HepG2 (cell line): ENCODE data around the gene TFCP2L1. TPM values are rescaled to one million over a fixed set of nuclear protein-coding genes. Genes with fewer than 3 reads are reported as not detected.

Experiments
- ATAC-seq: fragments of 200-7000 bp; cut with Tn5 transposase; 3 replicates; pipeline ENCODE4 v1.9.1; 2020; ENCODE audit warnings: mild to moderate bottlenecking, moderate library complexity
- BruUV-seq: library from RNA; stranded (reverse); fragments of 400-500 nt; replicated peaks from 2 replicates; lab custom pipeline; 2021; lab: Mats Ljungman, UMichigan
- CTCF ChIA-PET: fragments of 300-600 bp; formaldehyde crosslinking; extraction: SDS; loops from one replicate; lab custom pipeline; 2021; ENCODE audit warnings: low total read pairs, inconsistent platforms, low intra/inter-chr PET ratio; lab: Yijun Ruan, JAX
- POLR2A ChIA-PET: fragments of 350-600 bp; sonication (Branson Sonifier 250); formaldehyde crosslinking; loops from one replicate; lab custom pipeline; 2020; ENCODE audit warnings: antibody characterized with exemption, inconsistent platforms; lab: Yijun Ruan, JAX
- DNase-seq: peaks from one replicate; pipeline ENCODE4 v3.0.0-alpha.2; 2015; ENCODE audit warnings: low spot score
- FAIRE-seq: peaks from 3 replicates; lab custom pipeline; 2011; peaks lifted over from hg19 to GRCh38; lab: Jason Lieb, UNC
- H2AFZ ChIP-seq: one replicate; pipeline ENCODE4 v1.6.1; 2011; ENCODE audit warnings: low read length, inconsistent platforms
- H3K27ac ChIP-seq: fragments of 300-600 bp; 3 replicates; pipeline ENCODE4 v1.8.0; 2011; ENCODE audit warnings: mixed run types, mild to moderate bottlenecking, mixed read lengths, low read length, inconsistent platforms; ENCODE audit not compliant: insufficient read depth; ENCODE audit errors: extremely low read length
- H3K27me3 ChIP-seq, 2 experiments: fragments of 200-600 bp in 1 of 2; 2 replicates in 1 of 2; 3 replicates in 1 of 2; pipeline versions ENCODE4 v1.6.0 to v1.8.0; 2011; ENCODE audit warnings: low read length in 2 of 2, mild to moderate bottlenecking in 2 of 2, moderate library complexity in 2 of 2, inconsistent platforms in 1 of 2; ENCODE audit not compliant: insufficient read depth in 2 of 2, control insufficient read depth in 1 of 2
- H3K36me3 ChIP-seq, 2 experiments: fragments of 200-600 bp in 1 of 2; replicated peaks in 1 of 2; 2 replicates in 1 of 2; 3 replicates in 1 of 2; pipeline versions ENCODE4 v1.5.1 to v1.8.0; 2011; ENCODE audit warnings: low read length in 2 of 2, inconsistent platforms in 1 of 2; ENCODE audit not compliant: insufficient read depth in 2 of 2, control insufficient read depth in 1 of 2
- H3K4me1 ChIP-seq: 2 replicates; pipeline ENCODE4 v1.5.1; 2012; ENCODE audit warnings: low read length, inconsistent platforms; ENCODE audit not compliant: insufficient read depth
- H3K4me2 ChIP-seq: 2 replicates; pipeline ENCODE4 v1.6.0; 2011; ENCODE audit warnings: low read depth, low read length, inconsistent platforms
- H3K4me3 ChIP-seq, 3 experiments: fragments of 200-600 bp in 1 of 3; sonication (generic), shearing (Covaris generic) in 1 of 3; replicated peaks in 1 of 3; 2 replicates each; pipeline ENCODE4 v1.5.1; 2011 to 2016; ENCODE audit warnings: low read length in 3 of 3, inconsistent platforms in 2 of 3, low read depth in 2 of 3, mild to moderate bottlenecking in 2 of 3, control low read depth in 1 of 3, mixed read lengths in 1 of 3; ENCODE audit not compliant: insufficient read depth in 1 of 3
- H3K79me2 ChIP-seq: one replicate; pipeline ENCODE4 v1.6.1; 2011; ENCODE audit warnings: low read length, inconsistent platforms; ENCODE audit not compliant: insufficient read depth
- H3K9ac ChIP-seq: 2 replicates; pipeline ENCODE4 v1.6.0; 2011; ENCODE audit warnings: mild to moderate bottlenecking, low read depth, low read length, inconsistent platforms; ENCODE audit not compliant: insufficient read depth
- H3K9me3 ChIP-seq: 2 replicates; pipeline ENCODE4 v1.5.1; 2012; ENCODE audit warnings: mild to moderate bottlenecking, low read length
- H4K20me1 ChIP-seq: 2 replicates; pipeline ENCODE4 v1.6.0; 2011; ENCODE audit warnings: inconsistent platforms, mild to moderate bottlenecking, low read length, moderate library complexity; ENCODE audit not compliant: insufficient read depth
- AHR ChIP-seq: IDR thresholded peaks from 2 replicates; pipeline ENCODE4 v1.6.1; 2018; ENCODE audit warnings: missing genetic modification reagents, missing compliant biosample characterization
- HIVEP1 ChIP-seq: sonication (generic); formaldehyde crosslinking; IDR thresholded peaks from 2 replicates; pipeline ENCODE4 v1.4.0; 2020; ENCODE audit warnings: mild to moderate bottlenecking, missing genetic modification reagents
- HMG20A ChIP-seq: IDR thresholded peaks from 2 replicates; pipeline ENCODE4 v1.6.1; 2016; ENCODE audit warnings: borderline replicate concordance
- HOXA7 ChIP-seq: sonication (generic); formaldehyde crosslinking; IDR thresholded peaks from 2 replicates; pipeline ENCODE4 v1.8.1; 2022; ENCODE audit warnings: mild to moderate bottlenecking, missing genetic modification reagents, moderate library complexity
- NBN ChIP-seq: fragments of 450-650 bp; conservative IDR thresholded peaks from 2 replicates; pipeline ENCODE4 v1.6.1; 2017
- PHB2 ChIP-seq: fragments of 450-650 bp; IDR thresholded peaks from 2 replicates; pipeline ENCODE4 v1.6.1; 2018; ENCODE audit not compliant: partially characterized antibody
- RFX3 ChIP-seq: IDR thresholded peaks from 2 replicates; pipeline ENCODE4 v1.6.1; 2016; ENCODE audit warnings: missing biosample characterization, missing genetic modification reagents
- WIZ ChIP-seq: sonication (generic); formaldehyde crosslinking; IDR thresholded peaks from 2 replicates; pipeline ENCODE4 v1.5.1; 2020; ENCODE audit warnings: mild to moderate bottlenecking, missing genetic modification reagents
- YEATS2 ChIP-seq: sonication (generic); formaldehyde crosslinking; IDR thresholded peaks from 2 replicates; pipeline ENCODE4 v1.4.0; 2020; ENCODE audit warnings: missing genetic modification reagents, borderline replicate concordance
- ZFP36L1 ChIP-seq: sonication (generic); formaldehyde crosslinking; IDR thresholded peaks from 2 replicates; pipeline ENCODE4 v1.8.0; 2022; ENCODE audit warnings: mild to moderate bottlenecking, missing genetic modification reagents, moderate library complexity
- ZNF17 ChIP-seq: sonication (generic); formaldehyde crosslinking; IDR thresholded peaks from 2 replicates; pipeline ENCODE4 v1.5.0; 2020; ENCODE audit warnings: mild to moderate bottlenecking, missing genetic modification reagents
- ZNF256 ChIP-seq: sonication (generic); formaldehyde crosslinking; conservative IDR thresholded peaks from 2 replicates; pipeline ENCODE4 v1.4.0; 2020; ENCODE audit warnings: missing genetic modification reagents
- ZNF605 ChIP-seq: sonication (generic); formaldehyde crosslinking; IDR thresholded peaks from 2 replicates; pipeline ENCODE4 v1.8.0; 2022; ENCODE audit warnings: mild to moderate bottlenecking, missing genetic modification reagents
- ZNF768 ChIP-seq: sonication (generic); formaldehyde crosslinking; IDR thresholded peaks from 2 replicates; pipeline ENCODE4 v1.4.0; 2020; ENCODE audit warnings: missing genetic modification reagents
- ZNF878 ChIP-seq: sonication (generic); formaldehyde crosslinking; IDR thresholded peaks from 2 replicates; pipeline ENCODE4 v1.8.1; 2023; ENCODE audit warnings: mild to moderate bottlenecking, missing genetic modification reagents, moderate library complexity
- ZZZ3 ChIP-seq: sonication (generic); formaldehyde crosslinking; IDR thresholded peaks from 2 replicates; pipeline ENCODE4 v1.4.0; 2020; ENCODE audit warnings: missing genetic modification reagents, mild to moderate bottlenecking, borderline replicate concordance
- WGBS: methylation state at CpG from one replicate; pipeline ENCODE4 v1.1.6; 2017; ENCODE audit warnings: low lambda C conversion rate; 5-methylcytosine and 5-hydroxymethylcytosine counted together
- in situ Hi-C: cut with HindIII; loops from 2 replicates; pipeline ENCODE4 v1.10.0; 2017; ENCODE audit warnings: low pct_unique_long_range_greater_than_20kb; ENCODE audit not compliant: extremely low pct_ligation_motif_present
- intact Hi-C: fragments of 100-400 bp; cut with micrococcal nuclease; formaldehyde crosslinking; loops from one replicate; pipeline ENCODE4 v1.10.0; 2022; ENCODE audit not compliant: unreplicated experiment
- polyA plus RNA-seq, 8 experiments: library from polyadenylated mRNA; depleted of rRNA in 3 of 8; stranded (reverse) in 7 of 8; unstranded in 1 of 8; fragments of >200 nt; fragmentation: Illumina TruSeq in 4 of 8; extraction: Trizol in 4 of 8; gene quantifications; 2 replicates each; pipeline versions ENCODE4 v1.2.1 to v1.2.3, GENCODE V29; 2011 to 2016; ENCODE audit warnings: low read depth in 4 of 8, missing spikeins in 1 of 8, mixed read lengths in 1 of 8; ENCODE audit not compliant: insufficient read depth in 1 of 8
- total RNA-seq, 5 experiments: library from RNA; depleted of rRNA; stranded (reverse); fragments of >200 nt; fragmentation: Illumina TruSeq; extraction: Trizol; gene quantifications; 2 replicates each; pipeline ENCODE4 v1.2.3, GENCODE V29; 2016; ENCODE audit warnings: low read depth in 1 of 5
- TF ChIP-seq, protein P1 (sequence below): sonication (generic); formaldehyde crosslinking; IDR thresholded peaks from 2 replicates; pipeline ENCODE4 v1.5.1; 2020; ENCODE audit warnings: missing genetic modification reagents, mild to moderate bottlenecking, borderline replicate concordance
- TF ChIP-seq, protein P2 (sequence below): sonication (generic); formaldehyde crosslinking; IDR thresholded peaks from 2 replicates; pipeline ENCODE4 v1.8.0; 2022; ENCODE audit warnings: mild to moderate bottlenecking, missing genetic modification reagents, borderline replicate concordance
- TF ChIP-seq, protein P3 (sequence below): sonication (generic); formaldehyde crosslinking; IDR thresholded peaks from 2 replicates; pipeline ENCODE4 v1.4.0; 2020; ENCODE audit warnings: missing genetic modification reagents, borderline replicate concordance
- TF ChIP-seq, protein P4 (sequence below): sonication (generic); formaldehyde crosslinking; conservative IDR thresholded peaks from 2 replicates; pipeline ENCODE4 v1.4.0; 2020; ENCODE audit warnings: missing genetic modification reagents

The TFCP2L1 gene
- total and polyA plus RNA-seq, 2 of the 13 experiments (the other 11 are each of a cell fraction or from before 2014, with no cell fraction given): under 0.01 TPM; not detected in 1

DNA sequence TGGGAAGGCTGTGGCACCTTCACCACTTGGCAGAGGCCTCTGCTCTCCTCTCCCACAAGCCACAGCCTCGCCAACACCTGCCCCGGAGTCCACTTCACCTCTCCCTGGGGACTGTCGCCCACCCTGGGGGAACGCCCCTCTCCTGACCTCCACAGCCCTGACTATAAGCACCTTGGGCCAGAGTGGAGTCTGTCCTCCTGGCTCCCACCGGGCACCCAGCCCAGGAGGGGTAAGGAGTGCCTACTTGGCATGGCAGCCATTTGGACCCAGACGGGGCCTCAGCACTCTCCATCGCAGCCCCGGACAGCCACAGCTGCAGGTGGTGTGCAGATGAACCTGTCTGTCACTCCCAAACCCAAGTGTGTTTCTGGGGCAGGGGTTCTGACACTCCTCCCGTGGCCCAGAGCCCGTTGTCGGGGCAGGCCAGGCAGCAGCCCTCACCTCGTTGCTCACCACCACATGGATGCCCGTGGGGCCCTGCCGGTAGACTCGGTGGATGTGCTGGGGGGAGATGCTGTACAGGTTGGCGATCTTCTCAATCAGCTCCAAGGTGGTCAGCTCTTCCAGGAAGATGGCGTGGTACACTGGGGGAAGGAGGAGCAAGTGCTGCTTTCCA lies 53.5 kb downstream of the TFCP2L1 start:
- H2AFZ ChIP-seq: no peak overlapping the region
- peaks cover 11 to 70% of the 10 kb centered on the region in 2 experiments for H3K27me3 ChIP-seq
- FAIRE-seq: no peak
- BruUV-seq: no TSS peak
- no peak overlapping the region for H3K9ac ChIP-seq
- TF ChIP-seq HMG20A (CRISPR knock-in tag) (no peak), RFX3 (CRISPR knock-in tag) (no peak), ZNF878 (no peak), ZZZ3 (CRISPR knock-in tag) (no peak), WIZ (CRISPR knock-in tag) (no peak), ZNF605 (CRISPR knock-in tag) (no peak), NBN (no peak), ZNF17 (CRISPR knock-in tag) (no peak), HIVEP1 (no peak), AHR (CRISPR knock-in tag) (no peak), PHB2 (no peak), HOXA7 (no peak), ZNF256 (no peak), YEATS2 (CRISPR knock-in tag) (no peak), ZNF768 (no peak), ZFP36L1 (CRISPR knock-in tag) (no peak)
- TF ChIP-seq, protein P1, sequence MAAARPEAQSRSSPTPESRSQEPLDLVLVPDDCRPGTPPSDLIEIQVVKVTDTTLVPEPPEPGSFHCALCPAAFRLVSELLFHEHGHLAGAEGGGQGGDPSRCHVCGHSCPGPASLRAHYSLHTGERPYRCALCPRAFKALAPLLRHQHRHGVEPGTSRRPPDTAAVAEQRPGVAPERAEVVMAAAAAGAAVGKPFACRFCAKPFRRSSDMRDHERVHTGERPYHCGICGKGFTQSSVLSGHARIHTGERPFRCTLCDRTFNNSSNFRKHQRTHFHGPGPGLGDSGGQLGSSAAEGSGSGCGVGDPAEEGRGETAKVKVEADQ (CRISPR knock-in tag): no peak
- TF ChIP-seq, protein P2, sequence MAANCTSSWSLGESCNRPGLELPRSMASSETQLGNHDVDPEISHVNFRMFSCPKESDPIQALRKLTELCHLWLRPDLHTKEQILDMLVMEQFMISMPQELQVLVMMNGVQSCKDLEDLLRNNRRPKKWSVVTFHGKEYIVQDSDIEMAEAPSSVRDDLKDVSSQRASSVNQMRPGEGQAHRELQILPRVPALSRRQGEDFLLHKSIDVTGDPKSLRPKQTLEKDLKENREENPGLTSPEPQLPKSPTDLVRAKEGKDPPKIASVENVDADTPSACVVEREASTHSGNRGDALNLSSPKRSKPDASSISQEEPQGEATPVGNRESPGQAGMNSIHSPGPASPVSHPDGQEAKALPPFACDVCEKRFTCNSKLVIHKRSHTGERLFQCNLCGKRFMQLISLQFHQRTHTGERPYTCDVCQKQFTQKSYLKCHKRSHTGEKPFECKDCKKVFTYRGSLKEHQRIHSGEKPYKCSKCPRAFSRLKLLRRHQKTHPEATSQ: no peak
- TF ChIP-seq, protein P3, sequence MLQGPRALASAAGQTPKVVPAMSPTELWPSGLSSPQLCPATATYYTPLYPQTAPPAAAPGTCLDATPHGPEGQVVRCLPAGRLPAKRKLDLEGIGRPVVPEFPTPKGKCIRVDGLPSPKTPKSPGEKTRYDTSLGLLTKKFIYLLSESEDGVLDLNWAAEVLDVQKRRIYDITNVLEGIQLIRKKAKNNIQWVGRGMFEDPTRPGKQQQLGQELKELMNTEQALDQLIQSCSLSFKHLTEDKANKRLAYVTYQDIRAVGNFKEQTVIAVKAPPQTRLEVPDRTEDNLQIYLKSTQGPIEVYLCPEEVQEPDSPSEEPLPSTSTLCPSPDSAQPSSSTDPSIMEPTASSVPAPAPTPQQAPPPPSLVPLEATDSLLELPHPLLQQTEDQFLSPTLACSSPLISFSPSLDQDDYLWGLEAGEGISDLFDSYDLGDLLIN (CRISPR knock-in tag): no peak
- TF ChIP-seq, protein P4, sequence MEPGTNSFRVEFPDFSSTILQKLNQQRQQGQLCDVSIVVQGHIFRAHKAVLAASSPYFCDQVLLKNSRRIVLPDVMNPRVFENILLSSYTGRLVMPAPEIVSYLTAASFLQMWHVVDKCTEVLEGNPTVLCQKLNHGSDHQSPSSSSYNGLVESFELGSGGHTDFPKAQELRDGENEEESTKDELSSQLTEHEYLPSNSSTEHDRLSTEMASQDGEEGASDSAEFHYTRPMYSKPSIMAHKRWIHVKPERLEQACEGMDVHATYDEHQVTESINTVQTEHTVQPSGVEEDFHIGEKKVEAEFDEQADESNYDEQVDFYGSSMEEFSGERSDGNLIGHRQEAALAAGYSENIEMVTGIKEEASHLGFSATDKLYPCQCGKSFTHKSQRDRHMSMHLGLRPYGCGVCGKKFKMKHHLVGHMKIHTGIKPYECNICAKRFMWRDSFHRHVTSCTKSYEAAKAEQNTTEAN: no peak
- TF ChIP-seq, all 625 proteins: peak for 0
- no peak overlapping the region for H3K27ac ChIP-seq
- POLR2A ChIA-PET: no interaction called here
- no peak for ATAC-seq
- no peak overlapping the region for H3K4me2 ChIP-seq
- intact Hi-C loops (no loop called here), in situ Hi-C loops (no loop called here)
- 14% methylated on average over 10 of the region's 17 CpGs for WGBS
- H3K79me2 ChIP-seq: no peaks in the 10 kb centered on the region
- H4K20me1 ChIP-seq: no peaks in the 10 kb centered on the region
- no peaks in the 10 kb centered on the region for H3K36me3 ChIP-seq
- no peak overlapping the region for H3K4me3 ChIP-seq
- no peaks in the 10 kb centered on the region for H3K9me3 ChIP-seq
- CTCF ChIA-PET: no interaction called here
- H3K4me1 ChIP-seq: no peaks in the 10 kb centered on the region
- DNase-seq: no peak
